ENCODE measurements around the gene CLDND1. TPM values are rescaled to one million over a fixed set of nuclear protein-coding genes. Genes with fewer than 3 reads are reported as not detected.

Gene CLDND1
- total RNA-seq, 6 donors from 2014 or later, result 23.9 to 91.2 (median 70.1) TPM

GRCh38 chr3:98552232-98553020 lies 29.7 kb upstream of the CLDND1 start:
- Histone ChIP-seq H3K9me3 (no peaks in the 10 kb centered on the region), H3K36me3 (no peaks in the 10 kb centered on the region), H3K4me1 (no peaks in the 10 kb centered on the region), H3K4me3 (no peak overlapping the region), H3K27ac (no peak overlapping the region), H3K27me3 (no peaks in the 10 kb centered on the region)
- ATAC-seq (ENCODE audit: low FRiP score in 2 of 2) (no peak), DNase-seq (no peak)
- TF ChIP-seq CTCF (IDR thresholded peaks at IDR 0.05) (no peak), EP300 (IDR thresholded peaks at IDR 0.05) (no peak), POLR2AphosphoS5 (IDR thresholded peaks at IDR 0.05) (no peak), POLR2A (IDR thresholded peaks at IDR 0.05) (no peak)
- WGBS, 2 donors, result 71 to 78% methylated on average over 4 of the region's 4 CpGs

- Histone ChIP-seq H3K27me3 (no peaks in the 10 kb centered on the region), H3K36me3 (no peaks in the 10 kb centered on the region), H3K4me1 (no peaks in the 10 kb centered on the region), H3K27ac (no peak overlapping the region), H3K9me3 (no peaks in the 10 kb centered on the region), H3K4me3 (no peak overlapping the region)
- no peak for DNase-seq
- no peak for ATAC-seq (ENCODE audit: low FRiP score in 2 of 2)
- 60 to 76% methylated on average over 3 of the region's 3 CpGs for WGBS, 2 donors
- TF ChIP-seq POLR2AphosphoS5 (IDR thresholded peaks at IDR 0.05) (no peak), CTCF (IDR thresholded peaks at IDR 0.05) (no peak), POLR2A (IDR thresholded peaks at IDR 0.05) (no peak), EP300 (IDR thresholded peaks at IDR 0.05) (no peak)
Measured at GRCh38 chr3:98551754-98552153, 29.1 kb upstream of the CLDND1 start.

GRCh38 chr3:98551236-98551635 lies 28.5 kb upstream of the CLDND1 start:
- TF ChIP-seq EP300 (IDR thresholded peaks at IDR 0.05) (no peak), POLR2A (IDR thresholded peaks at IDR 0.05) (no peak)
- H3K4me3 ChIP-seq, result no peak overlapping the region
- 78 to 80% methylated on average over 2 of the region's 2 CpGs for WGBS, 2 donors
- no peak overlapping the region for H3K27ac ChIP-seq
- ATAC-seq (ENCODE audit: low FRiP score in 2 of 2) (no peak), DNase-seq (no peak)
- H3K27me3 ChIP-seq, result no peaks in the 10 kb centered on the region
- H3K4me1 ChIP-seq, result no peaks in the 10 kb centered on the region
- H3K9me3 ChIP-seq, result no peaks in the 10 kb centered on the region
- no peaks in the 10 kb centered on the region for H3K36me3 ChIP-seq

- ATAC-seq (ENCODE audit: low FRiP score in 2 of 2) (no peak), DNase-seq (no peak)
- Histone ChIP-seq H3K9me3 (no peaks in the 10 kb centered on the region), H3K4me3 (no peak overlapping the region), H3K27me3 (no peaks in the 10 kb centered on the region), H3K27ac (no peak overlapping the region), H3K36me3 (no peaks in the 10 kb centered on the region), H3K4me1 (no peaks in the 10 kb centered on the region)
- WGBS, 2 donors, result 65 to 92% methylated on average over 3 of the region's 3 CpGs
- no peak for TF ChIP-seq CTCF (IDR thresholded peaks at IDR 0.05)
- no peak for TF ChIP-seq EP300 (IDR thresholded peaks at IDR 0.05)
- TF ChIP-seq POLR2AphosphoS5 (IDR thresholded peaks at IDR 0.05), result no peak
- TF ChIP-seq POLR2A (IDR thresholded peaks at IDR 0.05), result no peak
Measured at GRCh38 chr3:98550833-98551232, 28.1 kb upstream of the CLDND1 start.

GRCh38 chr3:98548544-98548943 lies 25.8 kb upstream of the CLDND1 start:
- Histone ChIP-seq H3K27me3 (no peaks in the 10 kb centered on the region), H3K36me3 (no peaks in the 10 kb centered on the region), H3K4me1 (no peaks in the 10 kb centered on the region), H3K4me3 (no peak overlapping the region), H3K27ac (no peak overlapping the region), H3K9me3 (no peaks in the 10 kb centered on the region)
- ATAC-seq (ENCODE audit: low FRiP score in 2 of 2), result no peak
- TF ChIP-seq POLR2A (IDR thresholded peaks at IDR 0.05), result no peak
- TF ChIP-seq CTCF (IDR thresholded peaks at IDR 0.05), result no peak
- no peak for TF ChIP-seq POLR2AphosphoS5 (IDR thresholded peaks at IDR 0.05)
- TF ChIP-seq EP300 (IDR thresholded peaks at IDR 0.05), result no peak
- DNase-seq, result no peak
- WGBS, 2 donors, result 72 to 73% methylated on average over 5 of the region's 5 CpGs

Data from upper lobe of left lung (tissue), 6 donors.